Naive thymus-derived CD8-positive, alpha-beta T cell (primary cell): ENCODE data around the gene SMC2. TPM values are rescaled to one million over a fixed set of nuclear protein-coding genes. Genes with fewer than 3 reads are reported as not detected.

Experiments
- ATAC-seq, 2 donors: fragments of 150-1000 bp; cut with Tn5 transposase in 1 of 2; sonication (Bioruptor Pico), chemical (Tn5 transposase) in 1 of 2; 1 replicate in 1 of 2; 2 replicates in 1 of 2; pipeline ENCODE4 v1.10.0; 2021; ENCODE audit warnings: mild to moderate bottlenecking in 2 of 2, moderate library complexity in 2 of 2
- POLR2A ChIA-PET: fragments of 350-600 bp; sonication (Branson Sonifier 250); formaldehyde crosslinking; loops from one replicate; lab custom pipeline; 2021; ENCODE audit warnings: antibody characterized with exemption; lab: Charles Lee
- DNase-seq, 10 donors: peaks; one replicate each; pipeline versions ENCODE4 v3.0.0 to v3.0.0-alpha.2; 2020 to 2022
- H3K27ac Mint-ChIP-seq, 10 donors: one replicate each; pipeline ENCODE4 v1.8.0; 2020 to 2022; ENCODE audit warnings: mild to moderate bottlenecking in 10 of 10, mixed read lengths in 10 of 10, moderate library complexity in 4 of 10, inconsistent platforms in 1 of 10
- H3K27me3 Mint-ChIP-seq, 5 donors: one replicate each; pipeline ENCODE4 v1.8.0; 2021 to 2022; ENCODE audit warnings: mixed read lengths in 5 of 5
- H3K36me3 Mint-ChIP-seq, 3 donors: one replicate each; pipeline ENCODE4 v1.8.0; 2020 to 2022; ENCODE audit warnings: mixed read lengths in 3 of 3, mild to moderate bottlenecking in 2 of 3, inconsistent platforms in 1 of 3
- H3K4me1 Mint-ChIP-seq, 4 donors: one replicate each; pipeline ENCODE4 v1.8.0; 2021 to 2022; ENCODE audit warnings: mixed read lengths in 4 of 4
- H3K4me3 Mint-ChIP-seq, 10 donors: one replicate each; pipeline ENCODE4 v1.8.0; 2020 to 2022; ENCODE audit warnings: mild to moderate bottlenecking in 10 of 10, mixed read lengths in 10 of 10, moderate library complexity in 6 of 10, inconsistent platforms in 1 of 10
- H3K9me3 Mint-ChIP-seq, 9 donors: one replicate each; pipeline ENCODE4 v1.8.0; 2020 to 2022; ENCODE audit warnings: mixed read lengths in 9 of 9, mild to moderate bottlenecking in 3 of 9, inconsistent platforms in 1 of 9, moderate library complexity in 1 of 9
- polyA plus RNA-seq, 3 donors: library from polyadenylated mRNA; unstranded; fragments of 300-500 nt; fragmentation: Illumina TruSeq; gene quantifications; one replicate each; pipeline ENCODE4 v1.2.3, GENCODE V29; 2021
- total RNA-seq, 8 experiments: library from RNA in 2 of 8; stranded (reverse) in 2 of 8; gene quantifications; one replicate each; pipeline ENCODE4 v1.2.3 and lab custom pipeline; 2021 to 2026

The SMC2 gene
- total and polyA plus RNA-seq, 5 experiments from 2014 or later, result 11.8 to 14.3 (median 13.6) TPM

DNA sequence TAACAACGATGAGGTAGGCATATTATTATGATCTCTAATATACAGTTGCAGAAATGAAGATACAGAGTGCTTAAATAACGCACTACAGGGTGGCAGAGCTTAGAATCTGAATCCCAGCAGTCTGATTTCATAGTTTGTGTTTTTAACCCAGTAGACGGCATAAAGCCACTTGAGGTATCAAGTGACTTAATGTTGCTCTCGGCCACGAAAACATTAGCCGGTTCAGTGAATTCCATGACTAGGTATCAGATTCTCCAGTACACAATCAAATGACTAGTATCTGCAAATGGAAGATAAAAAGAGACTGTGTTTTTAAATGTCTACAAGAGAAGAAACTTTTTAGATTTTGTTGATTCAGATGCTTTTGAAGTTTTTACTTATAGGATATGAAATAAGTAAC lies 24.8 kb downstream of the SMC2 start:
- Mint-ChIP-seq H3K4me3 (no peak overlapping the region), H3K27me3 (no peaks in the 10 kb centered on the region), H3K9me3 (no peaks in the 10 kb centered on the region), H3K36me3 (peaks cover 11 to 86% (median 41%) of the 10 kb centered on the region in 3 donors), H3K4me1 (no peaks in the 10 kb centered on the region), H3K27ac (no peak overlapping the region)
- POLR2A ChIA-PET, result no interaction called here
- ATAC-seq (no peak), DNase-seq (no peak)

DNA sequence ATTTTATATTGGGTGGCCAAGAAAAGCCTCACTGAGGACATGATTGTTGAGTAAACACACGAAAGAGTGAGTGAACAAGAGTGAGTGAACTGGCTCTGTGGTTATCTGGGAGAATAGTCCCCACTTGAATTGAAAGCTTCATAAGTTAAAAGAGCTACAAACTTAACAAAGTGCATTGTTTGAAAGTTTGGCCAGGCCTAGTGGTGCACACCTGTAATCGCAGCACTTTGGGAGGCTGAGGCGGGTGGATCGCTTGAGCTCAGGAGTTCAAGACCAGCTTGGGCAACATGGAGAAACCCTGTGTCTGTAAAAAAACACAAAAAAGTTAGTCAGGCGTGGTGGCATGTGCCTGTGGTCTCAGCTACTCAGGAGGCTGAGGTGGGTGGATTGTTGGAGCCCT lies 26.9 kb downstream of the SMC2 start:
- DNase-seq (no peak), ATAC-seq (no peak)
- Mint-ChIP-seq H3K27me3 (no peaks in the 10 kb centered on the region), H3K4me1 (no peaks in the 10 kb centered on the region), H3K27ac (no peak overlapping the region), H3K4me3 (no peak overlapping the region), H3K36me3 (peaks cover 7 to 86% (median 49%) of the 10 kb centered on the region in 3 donors), H3K9me3 (no peaks in the 10 kb centered on the region)
- POLR2A ChIA-PET, result no interaction called here

DNA sequence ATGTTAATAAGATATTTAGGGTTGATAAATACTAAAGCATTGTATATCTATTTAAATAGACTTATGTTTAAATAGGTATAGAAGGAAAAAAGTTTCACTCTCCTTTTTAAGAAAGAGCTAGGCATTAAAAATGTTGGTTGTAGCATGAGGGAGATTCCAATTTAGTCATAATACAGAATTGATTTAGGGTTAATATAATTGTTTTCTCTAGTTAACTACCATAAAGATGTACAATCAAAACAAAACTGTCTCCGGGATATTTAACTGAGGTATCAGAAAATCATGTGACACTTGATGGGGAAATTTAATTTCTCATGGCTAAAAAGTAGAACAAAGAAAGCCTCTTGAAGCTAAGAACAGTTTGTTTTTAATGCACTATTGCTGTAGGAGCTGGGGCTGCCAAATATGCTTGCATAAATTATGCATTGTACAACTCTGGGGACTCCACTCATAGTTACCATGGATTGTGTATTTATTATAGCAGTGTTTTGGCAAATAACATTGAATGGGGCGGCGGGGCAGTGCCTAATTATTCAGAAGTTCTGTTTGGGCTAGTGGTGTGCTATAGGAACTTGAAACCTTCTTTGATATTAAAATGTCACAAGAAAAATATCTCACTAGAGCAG lies 44.2 kb downstream of the SMC2 start:
- Mint-ChIP-seq H3K9me3 (peaks cover 0 to 6% (median 4%) of the 10 kb centered on the region in 9 donors), H3K4me1 (peaks cover 0 to under 1% (median 0%) of the 10 kb centered on the region in 4 donors), H3K27me3 (no peaks in the 10 kb centered on the region), H3K27ac (no peak overlapping the region), H3K4me3 (no peak overlapping the region), H3K36me3 (peaks cover 29 to 58% (median 39%) of the 10 kb centered on the region in 3 donors)
- ATAC-seq (no peak), DNase-seq (no peak)
- POLR2A ChIA-PET, result no interaction called here

DNA sequence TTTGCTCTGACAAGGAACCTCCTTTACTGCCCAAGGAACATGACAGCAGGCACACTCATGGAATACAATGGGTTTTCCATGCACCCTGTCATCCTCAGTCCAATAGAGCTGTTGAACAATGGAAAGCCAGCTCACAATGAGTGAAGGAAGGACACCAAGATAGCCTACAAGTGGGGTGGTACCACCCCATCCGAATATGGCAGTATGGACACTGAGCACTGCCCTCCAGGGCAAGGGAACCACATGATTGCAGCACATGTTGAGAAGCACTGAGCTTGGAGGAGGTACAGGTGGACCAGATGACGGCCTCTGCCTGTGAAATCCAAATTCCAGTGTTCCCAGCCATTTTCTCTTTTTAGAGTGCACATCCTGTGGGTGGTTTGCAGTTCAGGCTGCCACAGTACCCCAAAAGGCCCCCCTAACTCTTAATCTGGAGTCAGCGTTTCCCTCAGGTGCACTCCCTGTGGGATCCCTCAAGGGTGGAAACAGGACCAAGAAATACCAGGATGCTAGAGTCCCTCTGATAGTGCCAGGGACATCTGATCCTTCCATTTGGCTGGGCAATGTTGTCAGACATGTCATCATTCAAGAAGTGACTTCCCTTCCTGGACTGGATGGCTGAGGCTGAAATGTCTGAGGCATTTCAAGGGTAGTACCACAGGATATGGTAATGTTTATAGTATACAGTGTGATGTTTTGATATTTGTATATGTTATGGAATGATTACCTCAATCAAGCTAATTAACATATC lies 48.9 kb downstream of the SMC2 start:
- Mint-ChIP-seq H3K36me3 (peaks cover 5 to 17% (median 9%) of the 10 kb centered on the region in 3 donors), H3K9me3 (no peaks in the 10 kb centered on the region), H3K27me3 (no peaks in the 10 kb centered on the region), H3K4me3 (no peak overlapping the region), H3K27ac (no peak overlapping the region), H3K4me1 (peaks cover 0 to 6% (median 1%) of the 10 kb centered on the region in 4 donors)
- DNase-seq (no peak), ATAC-seq (no peak)
- POLR2A ChIA-PET, result no interaction called here

DNA sequence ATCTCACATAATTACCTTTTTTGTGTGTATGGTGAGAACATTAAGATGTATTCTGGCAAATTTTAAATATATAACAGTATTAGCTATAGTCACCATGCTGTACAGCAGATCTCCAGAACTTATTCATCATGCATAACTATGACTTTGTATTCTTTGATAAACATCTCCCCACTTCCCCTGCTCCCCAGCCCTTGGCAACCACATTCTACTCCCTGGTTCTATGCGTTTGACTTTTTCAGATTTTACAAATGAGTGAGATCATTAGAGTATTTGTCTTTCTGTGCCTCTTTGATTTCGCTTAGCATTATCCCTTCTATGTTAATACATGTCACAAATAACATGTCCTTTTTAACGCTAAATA lies 49.4 kb downstream of the SMC2 start:
- peaks cover 5 to 13% (median 9%) of the 10 kb centered on the region in 3 donors for H3K36me3 Mint-ChIP-seq
- H3K27ac Mint-ChIP-seq, result peak overlapping the region in 1 of 10 donors; percentile 6
- H3K4me3 Mint-ChIP-seq, result no peak overlapping the region
- ATAC-seq (no peak), DNase-seq (no peak)
- POLR2A ChIA-PET, result no interaction called here
- H3K27me3 Mint-ChIP-seq, result no peaks in the 10 kb centered on the region
- peaks cover 0 to 6% (median 1%) of the 10 kb centered on the region in 4 donors for H3K4me1 Mint-ChIP-seq
- no peaks in the 10 kb centered on the region for H3K9me3 Mint-ChIP-seq

DNA sequence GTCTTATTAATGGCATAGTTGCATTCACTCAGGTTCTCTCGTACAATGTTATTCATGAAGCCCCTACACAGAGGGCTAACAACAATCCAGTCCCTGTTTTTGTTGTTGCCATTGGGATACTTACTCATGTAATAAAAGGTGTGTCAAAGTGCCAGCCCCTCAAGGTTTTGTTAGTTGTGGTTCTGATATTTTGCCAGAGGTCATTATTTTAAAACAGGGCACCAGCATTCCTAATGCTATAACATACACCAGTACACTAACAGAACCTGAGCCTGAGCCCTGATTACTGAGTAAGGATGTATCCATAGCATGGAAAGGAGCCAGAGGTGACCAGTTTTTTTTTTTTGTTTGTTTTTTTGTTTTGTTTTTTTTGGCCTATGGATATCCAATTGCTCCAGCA lies 50.2 kb downstream of the SMC2 start:
- DNase-seq (no peak), ATAC-seq (no peak)
- Mint-ChIP-seq H3K4me1 (peaks cover 0 to 6% (median 1%) of the 10 kb centered on the region in 4 donors), H3K27ac (no peak overlapping the region), H3K36me3 (peaks cover 5 to 9% (median 6%) of the 10 kb centered on the region in 3 donors), H3K4me3 (no peak overlapping the region), H3K9me3 (no peaks in the 10 kb centered on the region), H3K27me3 (no peaks in the 10 kb centered on the region)
- POLR2A ChIA-PET, result no interaction called here

DNA sequence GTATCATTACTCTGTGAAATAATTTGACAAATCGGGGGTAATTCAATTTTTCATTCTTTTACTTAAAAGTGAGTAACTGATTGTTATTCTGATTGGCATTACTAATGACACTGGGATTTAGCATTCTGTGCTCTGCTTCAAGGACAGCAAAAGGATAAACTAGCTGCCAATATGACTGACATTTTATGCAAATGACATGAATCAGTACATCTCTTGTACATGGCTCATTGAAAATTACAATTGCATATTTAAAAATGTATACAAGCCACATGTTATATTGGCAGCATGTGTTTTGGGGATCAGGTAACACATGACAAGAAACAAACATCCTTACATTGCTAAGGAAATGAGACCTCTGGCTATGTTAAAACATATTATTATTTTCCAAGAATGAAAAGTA lies 79.0 kb downstream of the SMC2 start:
- Mint-ChIP-seq H3K36me3 (no peaks in the 10 kb centered on the region), H3K9me3 (peaks cover 0 to 18% (median 5%) of the 10 kb centered on the region in 9 donors)

DNA sequence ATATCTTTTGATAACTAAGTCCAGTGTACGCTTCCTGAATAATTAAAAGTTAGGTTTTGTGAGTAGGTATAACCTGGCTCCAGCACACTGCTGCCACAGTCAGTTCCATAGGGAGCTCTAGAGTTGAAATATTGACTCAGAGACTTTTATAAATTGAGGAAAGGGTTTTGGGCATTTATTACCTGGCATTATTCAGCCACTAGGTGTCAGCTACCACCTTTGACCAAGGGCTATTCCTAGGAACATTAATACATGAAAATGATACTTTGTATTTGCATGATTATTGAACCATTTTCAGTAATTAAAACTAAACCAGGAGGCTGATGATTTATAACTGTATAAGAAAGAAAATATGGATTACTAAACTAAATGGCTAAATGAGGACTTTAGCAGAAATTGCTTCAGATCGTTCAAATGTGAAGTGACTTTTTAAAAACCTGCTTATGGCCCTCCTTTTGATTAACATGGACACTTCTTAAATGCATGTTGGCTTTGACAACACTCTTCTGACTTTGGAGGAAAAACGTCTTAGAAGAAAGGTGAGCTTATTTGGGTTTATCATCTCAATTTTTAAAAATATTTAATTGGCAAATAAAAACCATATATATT lies 83.0 kb downstream of the SMC2 start:
- Mint-ChIP-seq H3K27ac (no peak overlapping the region), H3K9me3 (no peaks in the 10 kb centered on the region), H3K4me3 (no peak overlapping the region), H3K4me1 (no peaks in the 10 kb centered on the region), H3K36me3 (no peaks in the 10 kb centered on the region), H3K27me3 (peaks cover 0 to 7% (median 0%) of the 10 kb centered on the region in 5 donors)
- no peak for DNase-seq
- ATAC-seq, result no peak
- POLR2A ChIA-PET, result no interaction called here

More for the DNA sequence above, 79.0 kb downstream of the SMC2 start:
- POLR2A ChIA-PET, result no interaction called here
- DNase-seq (no peak), ATAC-seq (no peak)
- Mint-ChIP-seq H3K4me1 (no peaks in the 10 kb centered on the region), H3K27me3 (peaks cover 0 to 5% (median 0%) of the 10 kb centered on the region in 5 donors), H3K27ac (no peak overlapping the region), H3K4me3 (no peak overlapping the region)

DNA sequence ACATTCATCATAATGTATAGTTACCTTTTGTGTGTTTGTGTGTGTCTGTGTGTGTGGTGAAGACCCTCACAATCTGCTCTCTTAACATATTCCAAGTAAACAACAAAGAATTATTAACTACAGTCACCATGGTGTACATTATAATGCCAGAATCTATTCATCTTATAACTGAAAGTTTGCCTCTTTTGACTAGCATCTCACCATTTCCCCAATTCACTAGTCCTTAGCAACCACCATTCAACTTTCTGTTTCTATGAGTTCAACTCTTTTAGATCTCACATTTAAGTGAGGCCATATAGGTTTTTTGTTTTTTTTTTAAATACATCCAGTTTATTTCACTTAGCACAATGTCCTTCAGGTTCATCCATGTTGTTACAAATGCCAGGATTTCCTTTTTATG lies 83.6 kb downstream of the SMC2 start:
- no peak overlapping the region for H3K27ac Mint-ChIP-seq
- no peaks in the 10 kb centered on the region for H3K4me1 Mint-ChIP-seq
- no peak overlapping the region for H3K4me3 Mint-ChIP-seq
- H3K36me3 Mint-ChIP-seq, result no peaks in the 10 kb centered on the region
- ATAC-seq (no peak), DNase-seq (no peak)
- H3K9me3 Mint-ChIP-seq, result no peaks in the 10 kb centered on the region
- POLR2A ChIA-PET, result no interaction called here
- H3K27me3 Mint-ChIP-seq, result peaks cover 0 to 7% (median 0%) of the 10 kb centered on the region in 5 donors
